ENCODE measurements around the gene CHAC2.
A peak's percentile ranks its signal among the peaks of the same experiment; 100 is the strongest.

The CHAC2 gene

GRCh38 chr2:53784436-53784835 is 16.8 kb downstream of the CHAC2 start:
- Histone ChIP-seq H3K27me3 (ENCODE audit: low read depth, low read length) (no peaks in the 10 kb centered on the region), H3K9ac (ENCODE audit: low read length) (no peak overlapping the region), H3K36me3 (replicated peaks; ENCODE audit: low read depth, low read length) (peaks cover 20% of the 10 kb centered on the region), H3K9me3 (ENCODE audit: insufficient read depth, low read length) (no peaks in the 10 kb centered on the region), H2AFZ (ENCODE audit: low read depth, low read length) (no peak overlapping the region), H3K27ac (ENCODE audit: low read length) (no peak overlapping the region), H3K4me2 (ENCODE audit: low read length) (peak overlapping the region; percentile 85), H3K4me1 (ENCODE audit: low read length) (peaks cover 19% of the 10 kb centered on the region), H4K20me1 (ENCODE audit: insufficient read depth, low read length) (no peaks in the 10 kb centered on the region), H3K79me2 (ENCODE audit: low read length) (peaks cover 100% of the 10 kb centered on the region), H3K4me3 (ENCODE audit: low read length) (no peak overlapping the region)
- no peak for TF ChIP-seq CTCF (IDR thresholded peaks at IDR 0.05; ENCODE audit: low read depth, low read length)
- no peak for TF ChIP-seq EZH2phosphoT487 (IDR thresholded peaks at IDR 0.05; ENCODE audit: low read depth)

- Histone ChIP-seq H3K9ac (ENCODE audit: low read length) (peak overlapping the region; percentile 92; the same call in 1 of the 2 replicates), H2AFZ (ENCODE audit: low read depth, low read length) (no peak overlapping the region), H3K79me2 (ENCODE audit: low read length) (peaks cover 100% of the 10 kb centered on the region), H4K20me1 (ENCODE audit: insufficient read depth, low read length) (no peaks in the 10 kb centered on the region), H3K36me3 (replicated peaks; ENCODE audit: low read depth, low read length) (peaks cover 13% of the 10 kb centered on the region), H3K27me3 (ENCODE audit: low read depth, low read length) (no peaks in the 10 kb centered on the region), H3K4me3 (ENCODE audit: low read length) (peak overlapping the region; percentile 98), H3K9me3 (ENCODE audit: insufficient read depth, low read length) (no peaks in the 10 kb centered on the region), H3K27ac (ENCODE audit: low read length) (no peak overlapping the region), H3K4me2 (ENCODE audit: low read length) (peak overlapping the region; percentile 85), H3K4me1 (ENCODE audit: low read length) (peaks cover 19% of the 10 kb centered on the region)
- TF ChIP-seq EZH2phosphoT487 (IDR thresholded peaks at IDR 0.05; ENCODE audit: low read depth) (no peak), CTCF (IDR thresholded peaks at IDR 0.05; ENCODE audit: low read depth, low read length) (no peak)
Observed at GRCh38 chr2:53785366-53785765, 17.8 kb downstream of the CHAC2 start.

DNA sequence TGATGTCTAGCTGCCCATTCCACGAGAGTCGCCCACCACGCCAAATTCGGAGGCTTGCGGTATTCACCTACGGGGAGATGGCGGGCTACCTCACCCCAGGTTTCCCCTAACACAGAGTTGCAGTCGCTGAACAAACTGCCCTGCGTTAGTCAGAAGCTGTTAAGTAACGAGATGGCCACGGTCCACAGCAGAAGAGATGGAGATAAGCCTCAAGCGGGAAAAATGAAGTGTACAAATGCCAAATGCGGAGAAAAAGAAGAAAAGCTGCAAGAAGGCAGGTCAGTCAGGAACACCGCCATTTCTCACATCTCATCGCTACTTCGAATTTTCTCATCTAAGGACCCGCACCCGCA is 18.7 kb downstream of the CHAC2 start:
- H3K4me2 ChIP-seq (ENCODE audit: low read length), result peak overlapping the region; percentile 85
- no peaks in the 10 kb centered on the region for H4K20me1 ChIP-seq (ENCODE audit: insufficient read depth, low read length)
- TF ChIP-seq EZH2phosphoT487 (IDR thresholded peaks at IDR 0.05; ENCODE audit: low read depth) (no peak), CTCF (IDR thresholded peaks at IDR 0.05; ENCODE audit: low read depth, low read length) (no peak)
- H3K9me3 ChIP-seq (ENCODE audit: insufficient read depth, low read length), result no peaks in the 10 kb centered on the region
- peaks cover 7% of the 10 kb centered on the region for H3K36me3 ChIP-seq (replicated peaks; ENCODE audit: low read depth, low read length)
- H3K27ac ChIP-seq (ENCODE audit: low read length), result peak overlapping the region; percentile 71
- H2AFZ ChIP-seq (ENCODE audit: low read depth, low read length), result peak overlapping the region; percentile 68
- H3K27me3 ChIP-seq (ENCODE audit: low read depth, low read length), result no peaks in the 10 kb centered on the region
- H3K4me1 ChIP-seq (ENCODE audit: low read length), result peaks cover 19% of the 10 kb centered on the region
- H3K79me2 ChIP-seq (ENCODE audit: low read length), result peaks cover 98% of the 10 kb centered on the region
- H3K9ac ChIP-seq (ENCODE audit: low read length), result peak overlapping the region; percentile 92
- H3K4me3 ChIP-seq (ENCODE audit: low read length), result peak overlapping the region; percentile 98

GRCh38 chr2:53786705-53787613 is 19.4 kb downstream of the CHAC2 start, which contains the start of the genes ASB3 and ERLEC1:
ASB3 (minus strand) TSS chr2:53786953; CDS start chr2:53765572, 21,381 bp downstream.
ERLEC1 (plus strand) TSS chr2:53787044; CDS start chr2:53787211, 167 bp downstream.
- Histone ChIP-seq H3K9me3 (ENCODE audit: insufficient read depth, low read length) (no peaks in the 10 kb centered on the region), H2AFZ (ENCODE audit: low read depth, low read length) (peak within 1 kb of the TSS; percentile 68), H3K4me3 (ENCODE audit: low read length) (peak within 1 kb of the TSS; percentile 98), H3K27me3 (ENCODE audit: low read depth, low read length) (no peaks in the 10 kb centered on the region), H3K4me2 (ENCODE audit: low read length) (peak within 1 kb of the TSS; percentile 87), H3K4me1 (ENCODE audit: low read length) (peaks cover 19% of the 10 kb centered on the region), H3K79me2 (ENCODE audit: low read length) (peaks cover 97% of the 10 kb centered on the region), H4K20me1 (ENCODE audit: insufficient read depth, low read length) (no peaks in the 10 kb centered on the region), H3K27ac (ENCODE audit: low read length) (peak within 1 kb of the TSS; percentile 71), H3K9ac (ENCODE audit: low read length) (peak within 1 kb of the TSS; percentile 92), H3K36me3 (replicated peaks; ENCODE audit: low read depth, low read length) (peaks cover 3% of the 10 kb centered on the region)
- TF ChIP-seq CTCF (IDR thresholded peaks at IDR 0.05; ENCODE audit: low read depth, low read length) (no peak), EZH2phosphoT487 (IDR thresholded peaks at IDR 0.05; ENCODE audit: low read depth) (no peak)

Data from OCI-LY3 (cell line).